HG03139 (cell line): Measurements from ENCODE around the gene FBXL13.
"Not testable (repeated sequence)": the region's sequence is repeated elsewhere in the genome, so short reads cannot be mapped to it uniquely, and the experiment has no call there.

Experiments
- ATAC-seq: cut with Tn5 transposase; IDR thresholded peaks from one replicate; pipeline ENCODE4 v1.9.1; 2021; ENCODE audit not compliant: unreplicated experiment

Gene FBXL13

DNA sequence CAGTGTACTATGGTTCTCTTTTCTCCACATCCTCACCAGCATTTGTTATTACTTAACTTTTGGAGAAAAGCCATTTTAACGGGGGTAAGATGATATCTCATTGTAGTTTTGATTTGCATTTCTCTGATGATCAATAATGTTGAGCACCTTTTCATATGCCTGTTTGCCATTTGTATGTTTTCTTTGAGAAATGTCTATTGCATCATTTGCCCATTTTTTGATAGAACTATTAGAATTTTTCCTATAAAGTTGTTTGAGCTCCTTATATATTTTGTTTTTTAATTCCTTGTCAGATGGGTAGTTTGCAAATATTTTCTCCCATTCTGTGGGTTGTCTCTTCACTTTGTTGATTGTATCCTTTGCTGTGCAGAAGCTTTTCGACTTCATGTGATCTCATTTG is 172.5 kb downstream of the FBXL13 start:
- not testable (repeated sequence) for ATAC-seq

DNA sequence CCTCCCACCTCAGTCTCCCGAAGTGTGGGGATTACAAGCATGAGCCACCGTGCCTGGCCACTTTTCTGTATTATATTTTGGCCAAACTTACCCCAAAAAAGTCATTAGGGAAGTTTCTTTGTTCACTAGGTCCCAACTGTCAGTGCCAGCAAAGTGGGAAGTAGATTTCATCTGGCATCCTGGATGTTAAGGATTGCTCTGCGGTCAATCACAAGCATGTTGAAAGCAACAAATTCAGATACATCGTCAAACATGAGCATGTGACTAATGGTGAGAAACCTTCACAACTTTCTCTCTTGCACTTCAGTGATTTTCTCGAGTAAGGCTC is 176.1 kb downstream of the FBXL13 start:
- ATAC-seq, result no peak

DNA sequence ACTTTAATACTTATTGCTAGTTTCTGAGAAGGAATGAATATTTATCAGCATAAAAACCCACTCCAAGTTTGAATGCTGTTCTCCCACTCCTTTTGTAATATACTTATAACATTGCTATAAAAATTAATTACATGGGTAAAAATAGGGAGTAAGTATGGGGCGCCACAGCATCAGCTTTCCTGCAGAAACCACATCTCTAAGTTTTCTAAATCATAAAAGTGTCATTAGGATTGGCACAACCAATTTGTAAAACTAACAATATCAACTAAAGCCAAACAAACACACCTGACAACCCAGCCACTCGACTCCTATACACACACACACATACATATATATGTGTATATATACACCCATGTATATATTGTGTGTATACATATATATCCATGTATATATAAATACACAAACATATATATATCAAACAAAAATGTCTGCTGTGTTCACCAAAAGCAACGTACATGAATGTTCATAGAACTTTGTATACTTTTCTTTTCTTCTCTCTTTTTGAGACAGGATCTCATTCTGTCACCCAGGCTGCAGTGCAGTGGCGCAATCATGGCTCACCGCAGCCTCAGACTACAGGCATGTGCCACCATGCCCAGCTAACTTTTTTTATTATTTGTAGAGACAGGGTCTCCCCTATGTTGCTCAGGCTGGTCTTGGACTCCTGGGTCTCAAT is 176.6 kb downstream of the FBXL13 start:
- no peak for ATAC-seq

DNA sequence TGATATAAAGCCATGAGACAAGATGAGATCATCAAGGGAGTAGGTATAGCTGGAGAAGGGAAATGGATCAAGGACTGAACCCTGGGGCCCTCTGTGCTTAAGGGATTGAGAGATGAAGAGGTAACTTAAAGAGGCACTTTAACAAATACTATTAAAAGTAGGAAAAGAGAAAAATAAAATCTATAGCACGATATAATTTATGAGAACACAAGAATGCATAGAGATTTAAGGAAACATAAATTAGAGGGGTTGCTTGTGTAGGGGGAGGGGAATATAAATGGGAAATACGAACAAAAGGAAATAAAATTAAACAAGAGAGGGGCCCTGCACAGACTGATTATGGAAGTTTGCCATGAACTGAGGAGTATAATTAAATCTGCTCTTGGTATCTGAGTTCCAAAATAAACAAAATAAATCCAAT is 177.4 kb downstream of the FBXL13 start:
- ATAC-seq, result no peak

DNA sequence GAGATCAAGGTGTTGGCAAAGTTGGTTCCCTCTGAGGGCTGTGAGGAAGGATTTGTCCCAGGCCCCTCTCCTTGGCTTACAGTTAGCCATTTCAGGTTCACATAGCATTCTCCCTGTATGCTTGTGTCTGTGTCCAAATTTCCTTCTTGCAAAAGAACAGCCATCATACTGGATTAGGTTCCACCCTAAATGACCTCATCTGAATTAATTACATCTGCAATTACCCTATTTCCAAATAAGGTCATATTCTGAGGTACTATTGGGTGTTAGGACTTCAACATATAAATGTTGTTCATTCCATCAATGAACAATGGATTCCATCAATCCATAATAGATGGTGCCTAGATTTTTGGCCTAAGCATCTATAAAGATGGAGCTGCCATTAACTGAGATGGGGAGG is 178.0 kb downstream of the FBXL13 start:
- no peak for ATAC-seq

DNA sequence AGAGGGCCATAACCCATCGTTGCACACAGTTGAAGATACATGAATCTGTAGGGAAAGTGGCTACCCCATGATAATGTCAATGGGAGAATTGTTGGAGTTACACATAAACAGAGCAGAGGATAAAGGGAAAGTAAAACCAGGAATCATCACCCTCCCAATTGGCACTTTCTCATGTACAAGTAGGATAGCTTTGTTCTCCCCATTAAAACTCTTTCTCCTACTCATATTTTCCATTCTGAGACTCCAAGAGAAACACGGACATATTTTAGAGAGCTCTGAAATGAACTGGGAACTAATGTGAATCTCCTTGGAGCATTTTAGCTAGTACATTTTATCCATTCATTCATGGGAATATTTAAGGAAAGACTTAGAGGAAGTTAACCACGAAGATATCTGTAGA is 179.0 kb downstream of the FBXL13 start:
- ATAC-seq, result no peak

DNA sequence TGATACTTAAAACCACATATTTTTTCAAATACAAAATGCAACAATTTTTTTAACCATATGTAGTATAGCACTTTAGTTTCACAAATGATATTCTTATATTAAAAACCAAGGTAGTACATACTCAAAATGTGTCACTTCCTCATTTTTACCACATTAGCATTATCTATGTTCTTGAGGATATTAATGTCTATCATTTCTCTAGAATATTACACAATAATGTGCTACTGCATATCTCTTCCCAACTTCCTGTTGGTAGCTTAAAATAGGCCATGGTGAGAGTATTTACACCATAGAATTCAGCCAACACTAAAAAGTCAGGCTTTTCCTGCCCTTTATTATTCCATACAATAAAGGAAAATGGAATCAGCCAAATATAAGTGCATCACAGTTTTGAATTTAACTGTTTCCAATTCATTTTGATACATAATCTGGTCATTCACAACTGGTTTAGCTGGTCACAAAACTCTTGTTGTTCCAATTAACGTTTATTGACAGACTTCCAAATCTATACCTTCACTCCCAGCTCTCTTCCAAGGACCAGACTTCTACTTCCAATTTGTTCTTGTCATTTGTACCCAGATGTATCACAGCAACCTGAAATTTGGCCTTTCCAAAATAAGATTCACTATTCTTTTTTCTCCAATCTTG is 181.8 kb downstream of the FBXL13 start:
- ATAC-seq, result no peak

DNA sequence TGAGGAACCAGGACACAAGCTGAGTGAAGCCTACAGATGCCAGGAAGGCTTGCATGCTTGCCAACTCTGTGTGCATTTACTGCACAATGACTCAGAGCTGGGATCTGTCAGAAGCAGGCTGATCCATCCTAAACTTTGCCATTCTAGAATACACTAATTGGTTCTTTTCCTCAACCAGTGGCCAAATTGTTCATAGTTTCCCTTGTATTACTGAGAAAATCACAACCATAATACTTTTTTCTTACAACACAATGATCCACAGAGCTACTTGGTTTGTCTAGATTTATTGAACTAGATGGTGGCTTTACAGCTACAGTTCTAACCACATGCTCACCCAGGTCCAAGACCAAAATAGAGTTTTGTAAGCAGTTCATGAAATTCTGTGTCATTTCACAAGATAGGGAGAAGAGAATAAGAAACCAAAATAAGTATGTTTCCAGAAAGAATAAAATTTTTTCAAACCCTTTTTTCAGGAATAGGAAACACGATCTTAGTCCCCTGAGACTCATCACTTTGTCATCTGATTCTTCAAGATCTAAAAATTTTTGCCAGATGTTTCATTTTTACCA is 182.8 kb downstream of the FBXL13 start:
- ATAC-seq, result no peak

DNA sequence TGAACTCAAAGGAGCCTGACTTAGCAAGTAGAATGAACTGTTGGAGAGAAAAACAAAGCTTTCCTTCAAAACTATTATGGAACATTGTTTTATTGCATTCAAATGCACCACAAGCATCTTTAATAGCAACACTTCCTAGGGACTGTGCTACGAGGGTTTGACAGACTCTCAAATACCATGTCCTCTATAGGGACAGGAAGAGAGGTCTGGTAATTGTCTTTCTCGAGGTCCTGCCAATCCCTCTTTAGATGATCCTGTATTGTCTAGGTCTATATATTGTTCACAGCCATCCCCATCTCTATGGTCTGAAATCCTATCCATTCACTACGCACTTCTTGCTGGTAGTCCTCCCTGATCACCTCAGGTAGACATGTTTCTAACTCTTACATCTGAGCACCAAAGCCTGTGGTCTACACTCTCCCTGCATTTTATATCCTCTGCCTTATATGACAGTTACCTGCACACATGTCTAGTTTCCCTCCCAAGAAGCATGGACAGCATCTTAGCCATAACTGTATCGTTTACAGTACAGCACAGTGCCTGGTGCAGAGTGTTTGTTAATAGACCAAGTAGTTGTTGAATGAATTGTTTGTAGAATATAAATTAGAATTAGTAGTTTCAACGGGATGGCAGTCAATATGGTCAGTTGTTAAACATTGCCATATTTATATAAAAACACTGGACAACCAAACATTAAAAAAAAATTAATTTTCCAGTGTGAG is 183.5 kb downstream of the FBXL13 start:
- ATAC-seq, result no peak

DNA sequence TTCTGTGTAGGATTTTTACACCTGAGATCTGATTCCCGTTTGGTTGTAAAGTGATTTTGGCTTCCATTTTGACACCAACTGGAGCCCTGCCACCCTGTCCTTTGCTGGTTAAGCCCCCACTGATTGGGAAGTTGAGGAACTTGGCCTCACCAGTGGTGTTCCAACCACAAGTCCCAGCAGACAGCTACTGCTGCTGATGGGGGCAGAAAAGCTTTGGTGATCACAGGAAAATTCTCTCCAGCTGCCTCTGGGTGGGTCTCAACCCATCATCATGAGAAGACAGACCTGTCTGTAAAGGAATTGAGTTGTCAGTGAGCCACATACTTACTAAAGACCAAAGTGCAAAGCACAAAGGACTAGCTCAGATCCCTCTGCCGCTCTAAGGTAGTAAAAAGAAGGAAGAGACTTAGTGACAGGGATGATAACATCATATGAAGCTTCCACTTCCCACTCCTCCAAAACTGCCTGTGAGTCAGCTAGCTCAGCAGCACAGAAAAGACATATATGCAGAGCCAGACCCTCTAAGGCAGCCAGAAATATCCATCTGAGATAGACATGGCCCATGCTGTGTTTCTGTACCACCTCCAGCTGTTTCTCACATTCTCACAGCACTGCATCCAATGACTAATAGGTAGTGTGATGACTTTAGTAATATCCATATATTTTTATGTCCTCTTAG is 184.2 kb downstream of the FBXL13 start:
- no peak for ATAC-seq

DNA sequence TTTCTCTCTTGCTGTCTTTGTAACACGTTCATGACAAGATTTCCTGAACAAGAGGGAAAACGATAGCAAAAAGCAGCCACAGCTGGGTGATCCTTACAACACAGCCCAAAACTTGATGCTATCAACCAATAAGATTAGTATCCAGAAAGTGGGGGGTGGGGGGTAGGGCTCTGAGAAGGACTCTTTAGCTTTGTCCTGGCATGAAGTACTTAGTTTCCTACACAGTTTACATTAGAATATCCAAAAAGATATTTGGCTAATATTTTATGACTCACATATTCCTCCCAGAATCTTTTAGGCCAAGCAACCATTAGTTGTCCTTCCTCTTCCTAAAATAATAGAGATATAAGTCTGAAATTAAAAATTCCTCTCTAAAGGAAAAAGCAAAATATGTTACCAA is 184.7 kb downstream of the FBXL13 start:
- ATAC-seq, result no peak

DNA sequence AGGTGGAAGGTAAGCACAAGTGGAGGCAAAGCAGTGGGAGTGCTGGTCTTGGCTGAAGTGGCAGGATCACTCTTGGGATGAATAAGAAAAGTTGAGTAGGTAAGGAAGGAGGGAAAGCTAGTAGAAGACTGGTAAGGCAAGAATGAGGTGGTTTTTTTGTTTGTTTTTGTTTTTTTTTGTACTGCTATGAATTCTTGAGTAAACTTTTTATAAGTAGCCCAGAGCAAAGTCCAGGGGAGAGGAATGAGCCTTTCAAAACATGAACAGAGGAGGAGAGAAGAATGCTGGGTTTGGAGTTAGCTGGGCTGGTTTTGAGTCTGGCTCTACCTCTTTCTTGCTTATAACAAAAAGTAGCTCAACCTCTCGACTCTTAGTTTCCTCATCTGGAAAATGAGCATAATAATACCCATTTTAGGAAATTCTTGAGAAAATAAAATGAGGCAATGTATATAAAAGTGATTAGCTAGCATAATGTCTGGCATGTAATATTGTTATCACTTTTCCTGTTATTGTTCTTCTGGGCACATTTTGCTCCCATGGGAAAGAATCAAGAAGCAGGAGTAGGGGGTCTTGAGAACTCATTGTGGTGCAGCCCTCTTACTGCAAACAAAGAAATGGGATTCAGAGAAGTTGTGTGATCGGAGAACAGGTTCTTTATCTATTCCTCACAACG is 185.9 kb downstream of the FBXL13 start:
- ATAC-seq, result no peak

DNA sequence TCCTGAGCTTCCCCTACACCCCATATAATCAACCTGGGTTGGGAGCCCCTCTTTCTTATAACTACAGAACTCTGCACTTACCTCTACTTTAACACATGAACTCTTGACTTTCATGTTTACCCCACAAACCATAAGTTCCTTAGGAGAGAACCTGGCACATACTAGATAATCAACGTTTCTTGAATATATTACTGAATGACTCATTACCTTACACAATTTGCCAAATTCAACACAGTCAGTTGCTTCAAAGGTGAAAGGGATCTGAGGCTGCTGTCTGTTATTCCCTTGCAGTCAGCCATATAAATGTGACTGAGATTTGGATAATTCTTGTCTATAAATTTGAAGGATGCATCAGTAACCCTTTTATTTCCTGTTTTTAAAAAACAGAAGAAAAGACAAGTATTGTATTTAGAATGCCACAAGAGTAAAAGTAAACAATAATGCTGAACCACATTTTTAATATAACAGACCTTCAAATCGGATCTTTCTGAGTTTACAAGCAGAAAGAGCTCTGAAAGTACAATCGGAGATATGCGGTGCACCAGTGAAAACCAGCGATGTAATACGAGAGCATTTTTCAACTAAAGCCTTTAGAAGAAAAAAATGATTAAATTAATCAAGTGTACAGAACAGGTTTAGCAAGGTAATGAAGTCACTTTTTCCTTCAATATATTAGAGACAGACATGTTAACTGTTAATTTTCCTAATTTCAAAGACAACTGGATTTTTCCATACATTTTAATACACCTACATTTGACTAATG is 191.3 kb downstream of the FBXL13 start:
- no peak for ATAC-seq

DNA sequence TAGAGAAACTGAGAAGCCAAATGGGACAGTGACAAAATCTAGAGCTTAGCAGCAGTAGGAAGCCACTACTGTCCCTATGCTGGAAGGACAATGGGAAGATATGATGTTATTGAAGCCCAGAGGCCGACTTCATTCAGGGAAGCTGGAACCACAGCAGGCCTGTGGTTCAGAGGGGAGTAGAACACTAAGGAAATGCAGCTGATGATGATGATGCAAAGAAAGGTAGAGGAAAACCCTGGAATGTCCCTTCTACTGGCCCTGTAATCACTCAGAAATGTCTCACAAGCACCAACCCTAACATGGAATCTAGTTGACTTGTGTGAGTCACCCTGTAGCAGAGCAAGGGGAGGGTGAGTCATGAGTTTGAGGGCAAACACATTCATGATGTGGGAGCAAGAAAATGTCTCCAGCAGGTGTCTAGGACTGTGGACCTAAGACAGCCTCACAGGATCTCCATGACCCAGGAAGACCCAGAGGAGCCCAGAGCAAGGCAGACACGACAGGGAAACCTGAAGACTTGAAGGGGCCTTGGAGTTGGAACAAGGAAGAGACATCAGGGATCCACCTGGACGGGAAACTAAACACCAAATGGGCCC is 198.8 kb downstream of the FBXL13 start:
- no peak for ATAC-seq

DNA sequence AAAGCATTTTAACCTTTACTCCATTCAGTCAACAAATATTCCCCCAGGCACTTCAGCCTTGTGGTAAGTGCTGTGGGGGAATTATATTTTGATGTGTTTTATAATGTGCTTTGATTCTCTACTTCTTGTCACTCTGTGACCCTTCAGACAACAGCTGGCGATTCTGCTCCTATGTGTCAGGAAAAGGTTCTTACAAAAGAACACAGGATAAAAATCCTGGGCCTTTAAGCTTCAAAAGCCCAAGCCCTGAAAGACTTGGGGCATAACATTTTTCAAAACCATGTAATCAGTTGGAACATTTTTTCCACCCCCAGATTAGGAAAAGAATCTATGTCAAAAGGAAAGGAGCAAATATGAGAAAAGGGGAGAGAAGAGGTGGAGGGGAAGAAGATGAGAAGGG is 199.6 kb downstream of the FBXL13 start:
- ATAC-seq, result no peak

DNA sequence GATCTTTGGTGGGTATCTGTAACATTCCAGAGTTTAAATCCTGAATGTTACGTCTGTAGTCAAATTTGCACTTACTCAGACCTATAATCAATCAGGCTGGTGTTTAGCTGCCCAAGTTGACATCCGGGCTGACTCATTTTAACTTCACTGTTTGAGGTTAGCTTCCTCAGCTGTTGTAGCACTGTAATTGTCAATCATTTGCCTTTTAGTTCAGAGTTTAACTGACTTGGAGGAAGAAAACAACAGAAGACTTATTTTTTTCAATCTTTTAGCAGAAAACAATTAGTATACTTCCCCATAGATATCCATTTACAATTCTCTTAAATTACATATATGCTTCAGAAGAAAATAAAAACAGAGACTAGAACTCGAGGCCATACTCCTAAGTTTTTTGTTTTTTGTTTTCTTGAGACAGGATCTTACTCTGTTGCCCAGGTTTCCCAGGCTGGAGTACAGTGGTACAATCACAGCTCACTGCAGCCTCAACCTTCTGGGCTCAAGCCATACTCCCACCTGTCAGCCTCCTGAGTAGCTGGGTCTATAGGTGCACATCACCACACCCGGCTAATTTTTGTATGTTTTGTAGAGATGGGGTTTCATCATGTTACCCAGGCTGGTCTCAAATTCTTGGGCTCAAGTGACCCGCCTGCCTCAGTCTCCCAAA is 200.3 kb downstream of the FBXL13 start:
- ATAC-seq, result peak; percentile 97

DNA sequence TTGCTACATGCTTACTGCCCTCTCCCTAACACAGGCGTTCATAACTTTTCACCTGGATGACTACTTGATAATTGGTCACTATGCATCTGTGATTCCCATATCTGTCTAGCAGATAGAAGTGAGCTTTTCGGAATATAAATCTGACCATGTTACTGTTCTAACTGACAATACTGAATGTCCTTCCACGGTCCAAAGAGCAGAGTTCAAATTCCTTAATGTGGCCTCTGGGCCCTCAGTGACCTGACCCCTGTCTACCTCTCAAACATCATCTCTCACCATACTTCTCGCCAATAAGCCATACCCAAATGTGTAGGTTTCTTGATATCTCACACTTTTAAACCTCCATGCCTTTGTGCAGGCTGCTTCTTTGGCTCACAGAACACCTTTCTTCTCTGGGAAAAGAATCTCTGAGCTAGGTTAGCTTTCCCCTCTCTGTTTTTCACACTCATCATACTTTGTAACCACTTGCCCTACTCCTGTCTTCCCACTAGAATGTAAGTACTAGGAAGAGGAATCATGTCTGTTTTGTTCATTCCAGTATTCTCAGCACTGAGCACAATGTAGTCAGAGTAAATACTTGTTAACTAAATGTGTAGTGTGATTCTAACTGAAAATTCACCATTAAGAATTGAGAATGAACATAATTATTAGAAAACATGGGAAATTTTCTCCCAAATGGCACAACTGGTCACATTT is 201.0 kb downstream of the FBXL13 start:
- peak; percentile 25 for ATAC-seq

DNA sequence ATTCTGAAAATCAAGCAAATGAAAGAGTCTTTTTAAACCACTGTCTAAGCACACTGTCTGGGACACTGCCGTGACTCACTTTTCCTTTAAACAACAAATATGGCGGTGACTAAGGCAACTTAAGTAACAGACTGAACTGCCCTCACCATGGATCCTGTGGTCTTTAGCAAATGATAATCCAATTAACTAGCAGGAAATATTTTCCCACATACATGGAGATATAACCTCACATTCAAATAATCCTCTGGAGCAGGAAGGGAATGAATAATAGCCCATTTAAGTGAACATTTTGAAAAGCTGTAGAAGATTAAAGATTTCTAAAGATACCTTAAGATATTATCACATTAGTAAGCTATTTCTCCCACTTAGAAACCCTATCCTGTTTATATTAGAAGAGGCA is 202.1 kb downstream of the FBXL13 start:
- ATAC-seq, result no peak

DNA sequence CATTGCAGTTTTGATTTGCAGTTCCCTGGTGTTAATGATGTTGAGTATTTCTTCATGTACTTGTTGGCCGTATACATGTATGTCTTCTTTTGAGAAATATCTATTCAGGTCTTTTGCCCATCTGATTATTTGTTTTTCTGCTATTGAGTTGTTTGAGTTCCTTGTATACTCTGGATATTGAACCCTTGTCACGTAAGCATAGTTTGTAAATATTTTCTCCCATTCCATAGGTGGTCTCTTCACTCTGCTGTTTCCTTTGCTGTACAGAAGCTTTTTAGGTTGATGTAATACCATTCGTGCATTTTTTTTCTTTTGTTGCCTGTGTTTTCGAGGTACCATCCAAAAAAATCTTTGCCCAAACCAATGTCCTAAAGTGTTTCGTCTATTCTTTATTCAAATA is 205.4 kb downstream of the FBXL13 start:
- ATAC-seq, result no peak
